Hepatocyte (in vitro differentiated cells): ENCODE results near the gene OR6J1. TPM values are rescaled to one million over a fixed set of nuclear protein-coding genes. Genes with fewer than 3 reads are reported as not detected.
"Not testable (repeated sequence)": the region's sequence is repeated elsewhere in the genome, so short reads cannot be mapped to it uniquely, and the experiment has no call there.

ENCODE experiments used
- DNase-seq: peaks from one replicate; pipeline ENCODE4 v3.0.0-alpha.2; 2016; ENCODE audit warnings: low spot score
- H2AFZ ChIP-seq: fragments of 200-600 bp; sonication (generic); 2 replicates; pipeline ENCODE4 v1.6.0; 2016; ENCODE audit warnings: antibody characterized with exemption, mild to moderate bottlenecking
- H3K27ac ChIP-seq: fragments of 200-600 bp; sonication (generic); 2 replicates; pipeline ENCODE4 v1.5.1; 2016; ENCODE audit warnings: mild to moderate bottlenecking
- H3K27me3 ChIP-seq: fragments of 200-600 bp; sonication (generic); 2 replicates; pipeline ENCODE4 v1.6.1; 2016
- H3K36me3 ChIP-seq: fragments of 200-600 bp; sonication (generic); replicated peaks from 2 replicates; pipeline ENCODE4 v1.5.1; 2016; ENCODE audit warnings: low read depth; ENCODE audit not compliant: insufficient read depth
- H3K4me1 ChIP-seq: fragments of 200-600 bp; sonication (generic); 2 replicates; pipeline ENCODE4 v1.5.1; 2016; ENCODE audit warnings: mild to moderate bottlenecking, moderate library complexity; ENCODE audit not compliant: insufficient read depth
- H3K4me2 ChIP-seq: fragments of 200-600 bp; sonication (generic); 2 replicates; pipeline ENCODE4 v1.6.0; 2016
- H3K4me3 ChIP-seq: fragments of 200-600 bp; sonication (generic); 2 replicates; pipeline ENCODE4 v1.5.1; 2016; ENCODE audit warnings: mild to moderate bottlenecking
- H3K79me2 ChIP-seq: fragments of 200-600 bp; sonication (generic); 2 replicates; pipeline ENCODE4 v1.6.0; 2017; ENCODE audit warnings: mild to moderate bottlenecking
- H3K9me2 ChIP-seq: fragments of 200-600 bp; sonication (generic); replicated peaks from 2 replicates; pipeline ENCODE4 v1.6.0; 2017; ENCODE audit warnings: mild to moderate bottlenecking; ENCODE audit not compliant: insufficient read depth
- H3K9me3 ChIP-seq: fragments of 200-600 bp; sonication (generic); 2 replicates; pipeline ENCODE4 v1.5.1; 2016; ENCODE audit warnings: low read depth, mild to moderate bottlenecking
- H4K20me1 ChIP-seq: fragments of 200-600 bp; sonication (generic); 2 replicates; pipeline ENCODE4 v1.6.0; 2016; ENCODE audit warnings: mild to moderate bottlenecking; ENCODE audit not compliant: insufficient read depth, poor library complexity, severe bottlenecking
- CTCF ChIP-seq: fragments of 200-600 bp; sonication (generic); IDR thresholded peaks from 2 replicates; pipeline ENCODE4 v1.5.1; 2016; ENCODE audit warnings: antibody characterized with exemption, mild to moderate bottlenecking; ENCODE audit not compliant: poor library complexity
- EZH2 ChIP-seq: fragments of 200-600 bp; sonication (generic); IDR thresholded peaks from 2 replicates; pipeline ENCODE4 v1.6.1; 2016; ENCODE audit warnings: antibody characterized with exemption, mild to moderate bottlenecking, borderline replicate concordance
- EZH2phosphoT487 ChIP-seq: fragments of 200-600 bp; sonication (generic); IDR thresholded peaks from one replicate; pipeline ENCODE4 v1.6.1; 2018; ENCODE audit warnings: antibody characterized with exemption, mild to moderate bottlenecking, low read depth, moderate library complexity; ENCODE audit not compliant: unreplicated experiment, severe bottlenecking
- WGBS: methylation state at CpG from one replicate; pipeline ENCODE4 v1.1.6; 2016; ENCODE audit warnings: low lambda C conversion rate; ENCODE audit errors: missing lambda C conversion rate; 5-methylcytosine and 5-hydroxymethylcytosine counted together
- polyA plus RNA-seq: library from polyadenylated mRNA; unstranded; fragments of >200 nt; fragmentation: Nextera tagmentation; extraction: Ambion mirVana; gene quantifications from 2 replicates; pipeline ENCODE4 v1.2.1, GENCODE V29; 2016
- total RNA-seq: library from RNA; depleted of rRNA; stranded (reverse); fragments of >200 nt; gene quantifications from 2 replicates; pipeline ENCODE4 v1.2.3, GENCODE V29; 2014

Gene OR6J1
- total and polyA plus RNA-seq, 2 experiments from 2014 or later, result 0.03 TPM; not detected in 1

DNA sequence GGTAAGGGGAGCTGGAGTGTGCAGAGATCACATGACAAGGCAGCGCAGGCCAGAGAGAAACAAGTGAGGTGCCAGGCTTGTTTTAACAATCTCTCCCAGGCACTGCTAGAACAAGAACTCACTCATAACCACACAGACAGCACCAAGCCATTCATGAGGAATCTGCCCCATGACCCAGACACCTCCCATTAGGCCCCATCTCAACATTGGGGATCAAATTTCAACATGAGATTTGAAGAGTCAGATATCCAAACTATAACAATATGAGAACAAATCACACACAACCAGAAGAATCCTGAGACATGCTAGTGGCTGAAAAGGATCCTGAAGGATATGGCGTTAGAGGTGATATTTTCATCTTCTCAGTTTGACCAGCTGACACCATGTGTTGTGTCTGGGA is 21.9 kb downstream of the OR6J1 start:
- WGBS, result 92% methylated on average over 2 of the region's 2 CpGs
- H3K79me2 ChIP-seq, result no peaks in the 10 kb centered on the region
- no peak overlapping the region for H3K4me2 ChIP-seq
- H3K9me2 ChIP-seq, result no peaks in the 10 kb centered on the region
- no peaks in the 10 kb centered on the region for H3K9me3 ChIP-seq
- TF ChIP-seq EZH2 (no peak), CTCF (no peak), EZH2phosphoT487 (no peak)
- H3K27ac ChIP-seq, result no peak overlapping the region
- H3K4me3 ChIP-seq, result no peak overlapping the region
- no peaks in the 10 kb centered on the region for H3K4me1 ChIP-seq
- no peaks in the 10 kb centered on the region for H3K36me3 ChIP-seq
- H2AFZ ChIP-seq, result no peak overlapping the region
- H4K20me1 ChIP-seq, result no peaks in the 10 kb centered on the region
- H3K27me3 ChIP-seq, result no peaks in the 10 kb centered on the region
- DNase-seq, result no peak

DNA sequence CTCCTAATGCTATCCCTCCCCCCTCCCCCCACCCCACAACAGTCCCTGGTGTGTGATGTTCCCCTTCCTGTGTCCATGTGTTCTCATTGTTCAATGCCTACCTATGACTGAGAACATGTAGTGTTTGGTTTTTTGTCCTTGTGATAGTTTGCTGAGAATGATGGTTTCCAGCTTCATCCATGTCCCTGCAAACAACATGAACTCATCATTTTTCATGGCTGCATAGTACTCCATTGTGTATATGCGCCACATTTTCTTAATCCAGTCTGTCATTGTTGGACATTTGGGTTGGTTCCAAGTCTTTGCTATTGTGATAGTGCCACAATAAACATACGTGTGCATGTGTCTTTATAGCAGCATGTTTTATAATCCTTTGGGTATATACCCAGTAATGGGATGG is 28.4 kb downstream of the OR6J1 start:
- H4K20me1 ChIP-seq, H3K79me2 ChIP-seq, DNase-seq, H3K36me3 ChIP-seq, H3K9me2 ChIP-seq, H3K9me3 ChIP-seq, H3K27ac ChIP-seq, H3K4me2 ChIP-seq, H2AFZ ChIP-seq, H3K4me3 ChIP-seq, H3K27me3 ChIP-seq: not testable (repeated sequence)
- peaks cover 12% of the 10 kb centered on the region for H3K4me1 ChIP-seq
- 100% methylated on average over 2 of the region's 2 CpGs for WGBS

GRCh38 chr14:22614240-22614799 is 29.8 kb downstream of the OR6J1 start:
- no peak for TF ChIP-seq CTCF
- TF ChIP-seq EZH2phosphoT487, result no peak
- no peak for TF ChIP-seq EZH2
- Histone ChIP-seq H3K4me3 (no peak overlapping the region), H3K4me2 (peak overlapping the region; percentile 36), H3K9me2 (no peaks in the 10 kb centered on the region), H3K9me3 (peaks cover 3% of the 10 kb centered on the region), H3K27ac (peak overlapping the region; percentile 95), H3K27me3 (no peaks in the 10 kb centered on the region), H4K20me1 (no peaks in the 10 kb centered on the region), H3K4me1 (peaks cover 12% of the 10 kb centered on the region), H3K36me3 (no peaks in the 10 kb centered on the region), H3K79me2 (no peaks in the 10 kb centered on the region), H2AFZ (no peak overlapping the region)
- DNase-seq, result peak; percentile 90
- 18% methylated on average over 6 of the region's 6 CpGs for WGBS

DNA sequence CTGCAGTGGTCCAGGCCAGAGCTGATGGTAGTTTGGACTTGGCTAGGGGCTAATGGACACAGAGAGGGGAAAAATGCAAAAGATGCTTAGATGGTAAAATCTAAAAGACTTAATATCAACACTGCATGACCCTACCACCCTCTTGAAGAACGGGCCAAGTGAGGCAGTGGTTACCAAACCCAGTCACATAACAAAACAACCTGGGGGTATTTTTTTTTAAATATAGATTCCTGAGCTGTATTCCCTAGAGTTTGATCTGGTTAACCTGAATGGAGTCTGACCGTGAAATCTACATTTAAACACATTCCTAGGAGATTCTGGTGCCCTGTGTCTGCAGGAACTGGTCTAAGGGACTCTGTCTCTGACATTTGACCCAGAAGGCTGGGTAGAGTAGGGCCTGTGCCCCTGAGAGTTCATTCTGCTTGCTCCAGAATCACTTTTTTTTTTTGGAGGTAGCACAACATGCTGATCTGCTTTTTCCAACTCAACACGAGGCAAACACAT is 30.4 kb downstream of the OR6J1 start:
- Histone ChIP-seq H3K79me2 (no peaks in the 10 kb centered on the region), H3K4me2 (no peak overlapping the region), H3K36me3 (no peaks in the 10 kb centered on the region), H3K9me3 (peaks cover 3% of the 10 kb centered on the region), H3K27ac (peak overlapping the region; percentile 94), H4K20me1 (no peaks in the 10 kb centered on the region), H3K9me2 (no peaks in the 10 kb centered on the region), H3K4me3 (no peak overlapping the region), H3K27me3 (no peaks in the 10 kb centered on the region), H3K4me1 (peaks cover 12% of the 10 kb centered on the region), H2AFZ (no peak overlapping the region)
- no peak for DNase-seq
- TF ChIP-seq CTCF (no peak), EZH2 (no peak), EZH2phosphoT487 (no peak)
- 39% methylated on average over 3 of the region's 3 CpGs for WGBS
